ENCODE data around the gene TTYH1.
"Not testable (repeated sequence)": the region's sequence is repeated elsewhere in the genome, so short reads cannot be mapped to it uniquely, and the experiment has no call there.

Gene TTYH1

GRCh38 chr19:54436628-54437252 is 21.5 kb downstream of the TTYH1 start:
- in situ Hi-C loops (cut with MboI; ENCODE audit: low sequenced_read_pairs) = no loop called here

- in situ Hi-C loops (cut with MboI; ENCODE audit: low sequenced_read_pairs) = no loop called here
Measured at GRCh38 chr19:54439174-54439851, 24.0 kb downstream of the TTYH1 start.

- in situ Hi-C loops (cut with MboI; ENCODE audit: low sequenced_read_pairs) = no loop called here
Measured at GRCh38 chr19:54440641-54441040, 25.4 kb downstream of the TTYH1 start.

GRCh38 chr19:54444737-54445136 is 29.5 kb downstream of the TTYH1 start:
- in situ Hi-C loops (cut with MboI; ENCODE audit: low sequenced_read_pairs) = no loop called here

GRCh38 chr19:54446349-54446748 is 31.1 kb downstream of the TTYH1 start:
- in situ Hi-C loops (cut with MboI; ENCODE audit: low sequenced_read_pairs) = not testable (repeated sequence)

- in situ Hi-C loops (cut with MboI; ENCODE audit: low sequenced_read_pairs) = no loop called here
Measured at GRCh38 chr19:54448040-54448773, 32.9 kb downstream of the TTYH1 start.

- in situ Hi-C loops (cut with MboI; ENCODE audit: low sequenced_read_pairs) = no loop called here
Measured at GRCh38 chr19:54448774-54449700, 33.8 kb downstream of the TTYH1 start, which contains the start of gene LENG8. TSS of gene LENG8 (plus strand) at chr19:54449199. CDS start at chr19:54451345, 2,146 bp downstream.

- in situ Hi-C loops (cut with MboI; ENCODE audit: low sequenced_read_pairs) = no loop called here
Measured at GRCh38 chr19:54449701-54450069, 34.4 kb downstream of the TTYH1 start.

- in situ Hi-C loops (cut with MboI; ENCODE audit: low sequenced_read_pairs) = no loop called here
Measured at GRCh38 chr19:54451331-54451871, 36.1 kb downstream of the TTYH1 start.

GRCh38 chr19:54451997-54452396 is 36.7 kb downstream of the TTYH1 start:
- in situ Hi-C loops (cut with MboI; ENCODE audit: low sequenced_read_pairs) = no loop called here

GRCh38 chr19:54452626-54453025 is 37.4 kb downstream of the TTYH1 start:
- in situ Hi-C loops (cut with MboI; ENCODE audit: low sequenced_read_pairs) = no loop called here

GRCh38 chr19:54453921-54454780 is 38.9 kb downstream of the TTYH1 start:
- in situ Hi-C loops (cut with MboI; ENCODE audit: low sequenced_read_pairs) = no loop called here

- in situ Hi-C loops (cut with MboI; ENCODE audit: low sequenced_read_pairs) = no loop called here
Measured at GRCh38 chr19:54454781-54455675, 39.8 kb downstream of the TTYH1 start.

- in situ Hi-C loops (cut with MboI; ENCODE audit: low sequenced_read_pairs) = no loop called here
Measured at GRCh38 chr19:54455786-54456422, 40.6 kb downstream of the TTYH1 start.

GRCh38 chr19:54456423-54457373 is 41.4 kb downstream of the TTYH1 start:
- in situ Hi-C loops (cut with MboI; ENCODE audit: low sequenced_read_pairs) = no loop called here

- in situ Hi-C loops (cut with MboI; ENCODE audit: low sequenced_read_pairs) = no loop called here
Measured at GRCh38 chr19:54457773-54458647, 42.7 kb downstream of the TTYH1 start.
